T47D (cell line): ENCODE results near the gene TNK1.
A peak's percentile ranks its signal among the peaks of the same experiment; 100 is the strongest.

Experiments
- DNase-seq, 2 experiments: peaks; one replicate each; pipeline versions ENCODE4 v3.0.0 to v3.0.0-alpha.2; 2011 to 2012; ENCODE audit warnings: low read depth in 1 of 2, low spot score in 1 of 2
- JUND ChIP-seq: IDR thresholded peaks from 2 replicates; pipeline ENCODE4 v1.6.1; 2012; ENCODE audit warnings: low read depth
- in situ Hi-C: cut with HindIII; loops from 2 replicates; pipeline ENCODE4 v1.10.0; 2016; ENCODE audit warnings: low sequenced_read_pairs, low pct_unique_long_range_greater_than_20kb

The TNK1 gene

DNA sequence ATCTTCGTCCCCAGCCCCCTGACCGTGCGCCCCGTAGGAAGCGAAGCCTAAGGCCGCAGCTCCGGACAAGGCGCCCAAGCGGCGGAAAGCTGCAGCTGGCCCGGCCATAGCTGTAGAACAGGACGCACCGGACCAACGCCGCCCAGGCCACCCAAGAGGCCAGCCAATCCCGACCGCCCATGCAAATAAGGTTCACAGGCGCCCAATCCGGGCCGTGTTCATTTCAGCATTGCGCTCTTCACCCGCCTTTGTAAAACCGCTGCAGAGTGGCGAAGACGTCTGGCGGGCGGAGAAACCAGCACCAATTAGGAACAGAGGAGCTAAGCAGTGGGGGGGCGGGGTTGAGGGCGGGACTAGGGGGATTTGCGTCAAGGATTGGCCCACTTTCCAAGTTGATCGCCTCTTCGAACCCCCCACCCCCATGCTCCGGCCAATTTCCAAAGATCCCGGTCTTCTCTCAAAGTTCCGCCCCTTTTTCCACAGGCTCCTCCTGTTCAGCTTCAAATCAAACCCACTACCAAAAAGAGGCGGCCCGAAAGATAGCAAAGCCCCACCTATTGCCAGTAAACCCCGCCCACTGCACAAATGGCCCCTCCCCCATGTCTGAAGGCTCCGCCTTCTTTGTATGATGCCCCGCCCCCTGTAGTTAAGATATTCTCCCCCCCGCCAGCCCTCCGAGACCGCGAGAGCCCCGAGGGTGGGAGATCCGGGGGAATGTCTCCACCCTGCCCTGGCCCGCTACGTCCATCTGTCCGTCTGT lies 23.3 kb downstream of the TNK1 start, which contains the start of gene TMEM256:
Gene TMEM256, minus strand, starts transcription at position 121 of the 760 bp plus-strand sequence. Its CDS starts 13 bp downstream, at position 108.
- in situ Hi-C loops, result no loop called here
- DNase-seq, result peak; percentile 92 to 99
- TF ChIP-seq JUND, result no peak

DNA sequence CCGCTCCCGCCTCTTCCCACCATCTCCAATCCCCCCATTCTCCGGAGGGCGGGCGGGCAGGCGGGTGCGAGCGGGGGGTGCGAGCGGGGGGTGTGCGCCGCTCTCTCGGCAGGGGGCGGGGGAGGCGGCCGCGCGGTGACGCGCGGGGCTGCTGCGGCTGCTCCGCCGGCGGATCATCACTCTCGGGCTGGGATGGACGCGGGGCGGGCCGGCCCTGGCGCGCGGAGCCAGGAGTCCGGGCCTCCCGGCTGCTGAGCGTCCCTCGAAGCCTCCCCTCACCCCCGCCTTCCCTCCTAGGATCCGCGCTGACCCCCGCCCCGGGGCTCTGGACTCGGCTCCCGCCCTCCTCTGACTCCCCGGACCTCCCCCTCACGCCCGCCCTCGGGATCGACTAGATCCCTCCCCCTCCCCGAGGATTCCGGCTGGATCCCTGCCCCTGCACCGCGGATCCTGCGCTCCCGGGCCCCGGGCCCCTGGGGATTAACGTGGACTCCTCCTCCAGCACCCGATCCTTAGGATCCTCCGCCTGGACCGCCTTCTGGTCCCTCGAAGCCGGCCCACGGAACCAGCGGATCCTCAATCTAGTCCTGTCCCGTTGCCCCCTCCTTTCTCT lies 24.0 kb downstream of the TNK1 start:
- in situ Hi-C loops, result no loop called here
- DNase-seq, result no peak
- TF ChIP-seq JUND, result no peak

- DNase-seq, result no peak
- TF ChIP-seq JUND, result no peak
- in situ Hi-C loops, result no loop called here
Observed at GRCh38 chr17:7405350-7406234, 24.7 kb downstream of the TNK1 start.

- no peak for DNase-seq
- in situ Hi-C loops, result no loop called here
- TF ChIP-seq JUND, result no peak
Observed at GRCh38 chr17:7406235-7406825, 25.4 kb downstream of the TNK1 start.

GRCh38 chr17:7407082-7407481 lies 26.2 kb downstream of the TNK1 start:
- in situ Hi-C loops, result no loop called here
- no peak for TF ChIP-seq JUND
- DNase-seq, result no peak

DNA sequence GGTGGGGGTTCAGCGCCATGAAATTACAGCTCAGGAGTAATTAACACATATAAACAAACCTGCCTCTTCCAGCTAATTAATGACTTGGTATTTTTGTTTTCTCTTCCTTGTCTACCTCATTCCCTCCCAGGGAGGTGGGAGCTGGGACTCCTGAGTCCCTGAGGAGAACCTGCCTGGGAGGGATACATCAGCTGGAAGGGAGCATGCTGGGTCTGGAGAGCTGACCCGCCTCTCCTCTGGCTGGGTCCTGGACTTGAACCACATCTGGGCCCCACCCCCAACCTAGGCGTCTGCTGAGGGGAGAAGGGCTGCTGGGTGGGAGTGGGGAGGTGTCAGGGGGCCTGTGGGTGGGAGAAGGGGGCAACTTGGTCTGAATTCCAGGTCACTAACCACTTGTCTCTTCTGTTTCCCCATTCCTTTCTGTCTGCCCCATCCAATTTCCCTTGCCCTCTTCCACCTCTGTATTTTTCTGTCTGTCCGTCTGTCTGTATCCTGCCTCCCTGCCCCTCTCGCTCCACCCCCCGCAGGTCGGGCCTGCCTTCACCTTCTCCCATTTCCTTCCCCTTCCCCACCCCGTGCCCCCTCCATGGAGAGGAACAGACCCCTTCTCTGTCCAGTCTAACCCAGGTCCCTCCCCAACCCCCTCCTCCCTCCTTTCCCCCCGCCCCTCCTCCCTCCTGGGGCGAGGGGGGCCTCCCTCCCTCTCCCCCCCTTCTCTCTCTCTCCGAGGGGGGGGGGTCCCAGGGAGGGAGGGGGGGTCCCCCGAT lies 26.8 kb downstream of the TNK1 start, which contains the start of gene NLGN2:
Gene NLGN2, plus strand, starts transcription at position 361 of the 767 bp plus-strand sequence. CDS start 411 bp downstream, outside the sequence.
- DNase-seq, result no peak
- in situ Hi-C loops, result no loop called here
- no peak for TF ChIP-seq JUND

DNA sequence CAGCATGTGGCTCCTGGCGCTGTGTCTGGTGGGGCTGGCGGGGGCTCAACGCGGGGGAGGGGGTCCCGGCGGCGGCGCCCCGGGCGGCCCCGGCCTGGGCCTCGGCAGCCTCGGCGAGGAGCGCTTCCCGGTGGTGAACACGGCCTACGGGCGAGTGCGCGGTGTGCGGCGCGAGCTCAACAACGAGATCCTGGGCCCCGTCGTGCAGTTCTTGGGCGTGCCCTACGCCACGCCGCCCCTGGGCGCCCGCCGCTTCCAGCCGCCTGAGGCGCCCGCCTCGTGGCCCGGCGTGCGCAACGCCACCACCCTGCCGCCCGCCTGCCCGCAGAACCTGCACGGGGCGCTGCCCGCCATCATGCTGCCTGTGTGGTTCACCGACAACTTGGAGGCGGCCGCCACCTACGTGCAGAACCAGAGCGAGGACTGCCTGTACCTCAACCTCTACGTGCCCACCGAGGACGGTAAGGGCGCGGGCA lies 27.4 kb downstream of the TNK1 start:
- in situ Hi-C loops, result no loop called here
- no peak for TF ChIP-seq JUND
- no peak for DNase-seq

- DNase-seq, result no peak
- no peak for TF ChIP-seq JUND
- in situ Hi-C loops, result no loop called here
Observed at GRCh38 chr17:7408863-7409262, 28.0 kb downstream of the TNK1 start.

DNA sequence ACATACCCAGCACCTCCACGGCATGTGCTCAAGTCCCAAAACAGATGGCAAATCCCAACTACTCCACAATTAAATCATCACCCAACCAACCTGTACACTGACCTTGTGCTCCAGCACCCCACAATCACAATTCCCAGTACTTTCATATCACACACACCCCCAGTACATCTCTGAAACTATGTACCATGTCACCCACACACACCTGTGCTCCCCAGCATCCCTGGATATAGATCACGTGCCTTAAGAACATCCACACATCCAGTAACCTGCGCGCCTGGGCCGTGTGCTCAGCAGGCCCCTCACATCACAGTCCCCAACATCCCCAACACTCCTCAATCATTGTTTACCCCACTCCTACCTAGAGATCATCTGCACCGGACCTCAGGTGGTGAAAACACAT lies 28.8 kb downstream of the TNK1 start:
- in situ Hi-C loops, result no loop called here
- no peak for TF ChIP-seq JUND
- no peak for DNase-seq

- in situ Hi-C loops, result no loop called here
- no peak for TF ChIP-seq JUND
- no peak for DNase-seq
Observed at GRCh38 chr17:7410634-7411426, 29.9 kb downstream of the TNK1 start.

DNA sequence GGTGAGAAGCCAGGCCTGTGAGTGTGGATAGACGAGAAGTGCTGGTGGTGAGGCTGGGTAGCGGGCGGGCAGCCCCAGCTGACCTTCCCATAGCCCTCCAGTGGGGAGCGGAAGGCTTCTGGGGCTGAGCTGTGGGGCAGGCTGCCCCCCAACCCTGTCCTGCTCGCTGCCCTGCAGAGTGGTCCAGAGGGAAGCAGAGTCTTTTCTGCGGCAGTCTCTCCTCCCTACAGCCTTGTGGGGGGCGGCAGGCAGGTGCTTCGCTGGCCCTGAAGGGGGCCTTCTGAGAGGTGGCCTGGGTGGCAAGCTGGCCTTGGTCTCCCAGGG lies 30.5 kb downstream of the TNK1 start:
- in situ Hi-C loops, result no loop called here
- no peak for DNase-seq
- no peak for TF ChIP-seq JUND
